Activated T-cell treated with anti-CD3 and anti-CD28 coated beads, Interleukin-2, amount 50 U/mL, for 48 hours (primary cell): ENCODE measurements around the gene PTPN18.

ENCODE experiments used
- DNase-seq, 2 experiments: peaks; one replicate each; pipeline ENCODE4 v3.0.0-alpha.2; 2020

The PTPN18 gene

DNA sequence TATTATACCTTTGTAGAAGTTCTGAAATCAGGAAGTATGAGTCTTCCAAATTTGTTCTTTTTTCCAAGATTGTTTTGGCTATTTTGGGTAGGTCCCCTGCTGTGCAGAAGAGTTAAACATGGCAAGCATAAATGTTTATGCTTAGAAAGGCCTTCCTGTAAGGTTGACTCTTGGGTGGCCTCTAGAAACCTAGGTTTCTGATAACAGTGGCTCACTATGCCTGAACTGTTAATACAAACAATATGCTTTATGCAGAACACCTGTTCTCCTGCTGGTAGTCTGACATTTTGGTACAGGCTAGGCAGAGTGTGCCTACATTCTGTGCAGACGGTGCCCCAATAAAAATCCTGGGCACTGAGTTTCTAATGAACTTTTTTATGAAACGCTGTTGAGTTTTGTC lies 10.1 kb downstream of the PTPN18 start:
- DNase-seq, result no peak

DNA sequence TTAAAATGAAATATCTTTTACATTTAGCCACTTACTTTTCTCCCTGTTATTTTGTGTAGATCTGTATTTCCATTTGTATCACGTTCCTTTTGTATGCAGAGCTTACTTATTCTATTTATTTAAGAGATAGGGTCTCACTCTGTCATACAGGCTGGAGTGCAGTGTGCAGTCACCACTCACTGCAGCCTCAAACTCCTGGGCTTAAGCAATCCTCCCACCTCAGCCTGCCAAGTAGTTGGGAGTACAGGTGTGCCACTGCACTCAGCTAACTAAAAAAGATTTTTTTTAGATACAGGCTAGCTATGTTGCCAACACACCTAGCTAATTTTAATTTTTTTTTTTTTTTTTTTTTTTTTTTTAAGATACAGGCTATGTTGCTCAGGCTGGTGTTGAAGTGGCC lies 10.9 kb downstream of the PTPN18 start:
- no peak for DNase-seq

DNA sequence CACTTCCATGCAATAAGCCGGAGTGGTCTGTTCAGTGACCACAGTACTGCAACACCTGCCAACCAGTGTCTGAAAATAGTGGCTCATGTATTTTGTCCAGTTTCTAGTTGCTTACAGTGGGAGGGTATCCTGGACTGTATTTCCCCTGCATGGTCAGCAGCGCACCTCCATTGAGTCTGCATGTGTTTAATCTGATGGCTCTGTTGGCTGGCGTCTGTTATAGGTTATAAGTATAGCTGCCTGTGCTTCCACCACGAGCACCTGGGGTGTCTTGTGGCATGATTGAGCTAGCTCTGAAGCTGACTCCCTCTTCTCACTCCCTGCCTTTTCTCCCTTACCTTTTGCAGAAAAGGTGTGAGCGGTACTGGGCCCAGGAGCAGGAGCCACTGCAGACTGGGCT lies 12.9 kb downstream of the PTPN18 start:
- DNase-seq, result no peak

DNA sequence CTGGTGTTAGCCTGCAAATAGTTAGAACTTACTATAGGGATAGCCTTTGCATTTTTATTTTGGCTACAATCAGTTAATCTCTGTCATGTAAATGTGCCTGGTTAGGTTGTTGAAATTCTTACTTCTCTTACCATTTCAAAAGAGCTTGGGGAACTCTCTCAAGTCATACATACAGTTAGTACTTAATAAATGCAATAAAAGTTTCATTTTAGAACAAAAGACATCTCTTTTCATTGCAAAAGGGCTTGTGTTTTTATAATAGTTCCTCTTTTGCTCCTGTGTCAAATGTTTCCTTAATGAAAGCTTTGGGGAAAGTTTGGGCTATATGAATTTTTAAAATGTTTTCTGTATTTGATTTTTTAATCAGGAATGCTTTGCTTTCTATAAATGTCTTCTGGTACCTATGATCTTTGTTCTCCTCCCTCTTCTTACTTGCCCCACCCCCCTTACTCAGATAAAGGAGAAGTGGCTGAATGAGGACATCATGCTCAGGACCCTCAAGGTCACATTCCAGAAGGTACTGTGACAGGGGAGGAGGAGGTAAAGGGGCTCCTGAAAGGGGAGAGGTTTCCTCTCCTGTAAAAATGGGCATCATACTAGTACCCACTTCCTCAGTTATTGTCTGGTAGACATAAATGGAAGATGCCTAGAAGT lies 13.6 kb downstream of the PTPN18 start:
- no peak for DNase-seq

DNA sequence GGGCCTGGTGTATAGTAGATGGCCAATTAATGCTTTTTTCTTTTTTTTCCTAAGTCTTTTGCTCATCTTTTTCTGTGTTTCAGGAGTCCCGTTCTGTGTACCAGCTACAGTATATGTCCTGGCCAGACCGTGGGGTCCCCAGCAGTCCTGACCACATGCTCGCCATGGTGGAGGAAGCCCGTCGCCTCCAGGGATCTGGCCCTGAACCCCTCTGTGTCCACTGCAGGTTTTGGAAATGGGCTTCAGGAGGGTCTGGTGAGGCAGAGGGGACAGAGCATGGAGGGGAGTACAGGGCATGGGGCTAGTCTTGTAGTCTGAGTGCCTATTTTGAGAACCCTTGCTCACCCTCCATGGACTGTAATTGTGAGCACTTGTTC lies 14.1 kb downstream of the PTPN18 start:
- DNase-seq, result no peak

DNA sequence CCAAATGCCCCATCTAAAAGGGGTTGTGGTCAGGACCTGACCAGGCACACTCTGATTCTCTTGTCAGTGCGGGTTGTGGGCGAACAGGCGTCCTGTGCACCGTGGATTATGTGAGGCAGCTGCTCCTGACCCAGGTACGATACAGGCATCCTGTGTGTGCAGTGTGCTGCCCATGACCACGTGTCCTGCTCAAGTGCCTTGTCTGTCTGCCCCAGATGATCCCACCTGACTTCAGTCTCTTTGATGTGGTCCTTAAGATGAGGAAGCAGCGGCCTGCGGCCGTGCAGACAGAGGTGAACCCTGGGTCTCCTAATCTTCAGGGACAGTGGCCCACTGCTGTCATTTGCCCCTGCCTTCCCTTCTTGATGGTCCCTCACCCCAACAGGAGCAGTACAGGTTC lies 14.6 kb downstream of the PTPN18 start:
- DNase-seq, result peak; percentile 51 to 60

DNA sequence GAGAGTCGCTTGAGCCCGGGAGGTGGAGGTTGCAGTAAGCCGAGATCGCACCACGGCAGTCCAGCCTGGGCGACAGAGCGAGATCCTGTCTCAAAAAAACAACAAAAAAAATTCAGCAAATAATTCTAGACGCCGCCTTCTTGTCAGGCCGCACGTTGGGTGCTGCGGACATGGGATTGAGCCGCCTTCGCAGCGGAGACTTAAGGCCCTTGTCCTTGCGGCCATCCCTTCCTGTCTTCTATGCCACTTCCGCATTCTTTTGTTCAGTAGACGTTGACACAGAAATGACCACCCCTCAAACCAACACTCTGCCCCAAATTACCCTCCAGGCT lies 15.8 kb downstream of the PTPN18 start:
- no peak for DNase-seq

DNA sequence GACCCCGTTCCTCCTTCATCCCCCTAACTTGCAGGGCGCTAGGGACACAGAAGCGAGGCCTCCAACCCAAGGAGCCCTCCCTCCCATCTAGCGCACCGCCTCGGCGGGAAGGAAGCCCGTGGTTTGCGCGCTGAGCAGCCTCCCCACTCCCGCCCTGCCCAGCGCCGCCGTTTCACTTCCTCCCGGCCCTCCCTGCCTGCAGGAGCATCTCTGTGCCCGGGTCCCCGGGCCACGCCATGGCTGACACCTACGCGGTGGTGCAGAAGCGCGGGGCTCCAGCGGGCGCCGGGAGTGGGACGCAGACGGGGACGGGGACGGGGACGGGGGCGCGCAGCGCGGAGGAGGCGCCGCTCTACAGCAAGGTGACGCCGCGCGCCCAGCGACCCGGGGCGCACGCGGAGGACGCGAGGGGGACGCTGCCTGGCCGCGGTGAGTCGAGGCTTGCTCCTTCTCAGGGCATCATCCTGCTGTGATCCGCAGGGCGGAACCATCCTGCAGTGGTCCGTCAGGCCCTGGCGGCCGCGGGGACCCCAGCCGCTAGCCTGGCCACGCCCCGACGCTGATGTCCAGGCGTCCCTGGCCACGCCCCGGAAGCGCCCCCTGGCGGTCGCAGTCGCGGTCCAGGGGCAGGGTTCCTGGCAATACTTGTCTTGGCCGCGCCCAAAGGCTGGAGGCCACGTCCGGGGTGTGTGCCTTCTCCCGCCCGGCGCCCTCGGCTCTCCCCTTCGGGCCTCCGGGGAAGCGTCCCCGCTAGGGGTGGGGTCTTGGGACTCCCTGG lies 16.4 kb downstream of the PTPN18 start:
- peak; percentile 87 to 89 for DNase-seq

DNA sequence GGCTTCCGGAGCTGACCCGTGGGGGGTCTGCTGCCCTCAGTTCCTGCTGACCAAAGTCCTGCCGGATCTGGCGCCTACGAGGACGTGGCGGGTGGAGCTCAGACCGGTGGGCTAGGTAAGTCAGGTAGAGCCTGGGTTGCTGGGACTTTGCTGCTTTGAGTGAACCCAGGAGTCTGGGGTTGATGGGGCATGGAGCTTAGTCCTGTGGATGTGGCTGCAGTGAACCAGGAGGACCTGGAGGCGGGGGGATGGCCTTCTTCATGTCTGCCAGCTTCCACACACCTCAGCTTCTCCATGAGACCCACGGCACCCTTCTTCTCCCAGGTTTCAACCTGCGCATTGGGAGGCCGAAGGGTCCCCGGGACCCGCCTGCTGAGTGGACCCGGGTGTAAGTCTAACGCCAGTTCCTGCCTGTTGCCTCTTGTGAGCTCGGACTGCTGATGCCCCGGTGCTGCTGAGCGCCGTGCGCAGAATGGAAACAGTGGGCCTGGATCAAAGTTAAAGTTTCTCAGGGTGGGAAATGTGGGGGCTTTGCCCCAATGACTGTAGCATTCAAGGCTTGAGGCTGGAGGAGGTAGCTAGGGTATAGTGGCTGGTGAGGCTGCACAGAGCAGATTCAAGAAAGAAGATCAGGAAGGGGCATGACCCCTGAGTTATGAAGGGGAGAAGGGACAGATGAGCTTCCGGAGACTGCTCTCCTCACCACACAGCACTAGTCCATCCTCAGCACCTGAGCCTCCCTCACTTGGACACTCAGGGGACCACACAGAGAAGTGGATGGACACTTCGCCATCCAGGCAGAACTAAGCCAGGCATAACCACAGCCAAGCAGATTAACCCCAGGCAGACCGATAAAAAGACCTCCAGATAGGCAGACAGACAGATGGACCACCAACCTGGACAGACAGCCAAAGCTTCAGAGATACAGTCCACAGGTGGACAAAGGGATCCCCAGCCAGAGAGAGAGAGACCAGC lies 17.3 kb downstream of the PTPN18 start:
- DNase-seq, result no peak

DNA sequence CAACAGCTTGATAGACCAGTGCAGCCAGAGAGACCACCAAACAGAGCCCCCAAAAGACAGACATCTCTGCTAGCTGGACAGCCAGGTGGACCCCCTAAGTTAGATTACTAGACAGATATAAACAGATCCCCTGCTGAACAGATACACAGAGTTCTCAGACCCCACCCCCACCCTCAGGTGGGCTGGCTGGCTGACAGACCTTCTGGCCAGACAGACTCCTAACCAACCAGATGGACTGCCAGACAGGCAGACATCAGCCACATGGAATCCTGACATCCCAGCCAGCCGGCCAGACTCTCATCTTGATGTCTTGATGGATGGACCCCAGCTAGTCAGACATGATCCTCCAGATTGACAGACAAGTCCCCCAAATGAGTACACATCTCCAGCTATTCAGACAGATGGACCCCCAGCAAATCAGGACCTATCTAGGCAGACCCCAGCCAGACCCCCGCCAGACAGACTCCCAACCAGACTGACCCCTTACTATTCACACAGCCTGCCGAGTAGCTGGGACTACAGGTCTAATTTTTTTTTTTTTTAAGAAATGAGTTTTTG lies 18.0 kb downstream of the PTPN18 start:
- no peak for DNase-seq

DNA sequence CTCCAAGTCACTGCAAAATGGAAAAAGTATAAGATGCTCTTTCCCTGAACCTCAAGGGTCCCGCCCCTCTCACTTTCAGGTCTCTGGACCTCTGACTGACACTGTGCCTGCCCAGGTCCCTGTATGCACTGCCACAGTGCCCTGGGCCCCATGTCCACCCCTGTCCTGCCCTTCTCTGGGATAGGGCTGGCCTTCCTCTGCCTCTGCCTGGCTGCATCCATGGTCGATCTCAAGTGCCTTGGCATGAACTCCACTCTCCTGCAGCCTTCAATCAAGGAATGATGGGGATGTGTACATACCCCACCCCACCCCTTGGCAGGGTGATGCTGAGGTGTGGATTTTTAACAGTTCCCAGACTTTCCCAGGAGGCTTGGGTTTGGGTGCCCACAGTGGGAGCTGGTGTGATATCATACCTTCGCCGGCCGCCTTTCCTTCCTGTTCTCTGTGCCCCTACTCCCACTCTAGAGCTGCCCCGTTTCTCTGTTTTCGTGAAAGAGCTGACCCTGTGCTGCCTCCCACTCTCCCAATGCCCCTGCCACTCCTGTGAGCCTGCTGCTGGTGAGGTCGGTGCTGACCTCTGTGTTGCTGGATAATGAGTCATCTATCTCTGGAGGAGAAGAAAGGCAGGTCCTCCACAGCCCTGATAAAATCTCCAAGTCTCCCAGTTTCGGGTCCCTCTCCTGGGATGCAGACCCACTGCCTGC lies 18.9 kb downstream of the PTPN18 start:
- DNase-seq, result no peak

DNA sequence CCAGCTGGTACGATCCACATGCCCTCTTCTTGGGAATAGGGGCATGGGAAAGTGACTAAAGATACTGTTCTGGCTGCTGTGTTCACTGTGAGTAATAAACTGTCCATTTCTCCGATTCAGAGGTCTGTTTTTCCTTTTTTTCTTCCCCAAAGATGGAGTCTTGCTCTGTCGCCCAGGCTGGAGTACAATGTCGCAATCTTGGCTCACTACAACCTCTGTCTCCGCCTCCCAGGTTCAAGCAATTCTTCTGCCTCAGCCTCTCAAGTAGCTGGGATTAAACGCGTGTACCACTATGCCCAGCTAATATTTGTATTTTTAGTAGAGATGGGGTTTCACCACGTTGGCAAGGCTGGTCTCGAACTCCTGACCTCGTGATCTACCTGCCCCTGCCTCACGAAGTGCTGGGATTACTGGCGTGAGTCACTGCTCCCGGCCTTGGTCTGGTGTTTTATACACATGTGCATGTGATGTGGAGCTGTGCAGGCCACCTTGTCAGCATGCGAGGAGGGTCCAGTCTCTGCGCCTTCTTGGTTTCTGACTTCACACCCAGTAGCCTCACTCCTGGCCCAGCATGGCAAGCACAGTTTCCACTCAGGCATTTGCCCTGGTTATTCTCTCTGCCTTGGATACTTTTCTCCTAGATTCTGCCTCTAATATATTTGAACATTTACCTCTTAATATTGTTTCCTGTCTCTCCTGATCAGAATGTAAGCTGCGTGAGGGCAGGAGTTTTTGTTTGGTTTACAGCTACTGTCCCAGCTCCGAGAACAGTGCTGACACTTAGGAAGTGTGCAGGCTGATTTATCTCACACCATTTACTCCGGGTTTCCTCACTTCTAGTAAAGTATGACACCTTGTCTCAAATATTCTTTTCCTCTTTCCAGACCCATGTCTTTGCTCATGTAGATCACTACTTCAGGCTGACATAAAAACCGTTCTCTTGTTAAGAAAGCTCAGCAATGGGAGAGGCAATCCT lies 19.7 kb downstream of the PTPN18 start:
- no peak for DNase-seq

DNA sequence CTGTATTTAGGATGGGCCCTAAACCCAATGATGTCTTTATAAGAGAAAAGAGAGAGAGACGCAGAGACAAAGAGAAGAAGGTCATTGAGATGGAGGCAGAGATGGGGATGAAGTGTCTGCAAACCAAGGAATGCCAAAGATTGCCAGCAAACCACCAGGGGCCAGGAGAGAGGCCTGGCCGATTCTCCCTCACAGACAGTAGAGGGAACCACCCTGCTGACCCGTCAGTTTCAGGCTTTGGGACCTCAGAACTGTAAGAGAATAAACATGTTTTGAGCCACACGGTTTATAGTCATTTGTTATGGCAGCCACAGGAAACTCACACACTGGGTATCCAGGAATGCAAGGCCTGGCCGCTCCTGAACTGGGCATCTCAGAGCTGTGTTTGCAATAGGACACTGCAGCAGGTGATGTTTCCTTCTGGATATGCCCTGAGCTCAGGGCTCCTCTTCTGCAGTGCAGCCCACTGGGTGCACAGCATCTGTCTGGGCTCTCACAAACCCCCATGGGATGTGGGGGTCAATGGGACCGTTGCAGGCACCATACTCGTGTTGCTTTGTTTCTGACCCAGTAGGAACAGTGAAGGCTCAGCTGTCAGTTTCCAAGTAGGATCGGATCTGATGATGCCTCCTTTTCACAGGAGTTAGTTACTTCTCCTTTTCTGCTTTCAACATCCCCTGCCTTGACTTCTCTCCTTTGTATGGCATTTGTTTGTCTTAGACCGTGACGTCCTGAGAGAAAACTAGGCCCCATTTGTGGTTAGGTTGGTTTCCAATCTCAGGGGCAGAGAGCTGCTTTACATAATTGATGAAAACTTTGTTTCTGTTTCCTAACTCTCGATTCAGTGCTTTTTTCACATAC lies 20.8 kb downstream of the PTPN18 start:
- DNase-seq, result no peak

DNA sequence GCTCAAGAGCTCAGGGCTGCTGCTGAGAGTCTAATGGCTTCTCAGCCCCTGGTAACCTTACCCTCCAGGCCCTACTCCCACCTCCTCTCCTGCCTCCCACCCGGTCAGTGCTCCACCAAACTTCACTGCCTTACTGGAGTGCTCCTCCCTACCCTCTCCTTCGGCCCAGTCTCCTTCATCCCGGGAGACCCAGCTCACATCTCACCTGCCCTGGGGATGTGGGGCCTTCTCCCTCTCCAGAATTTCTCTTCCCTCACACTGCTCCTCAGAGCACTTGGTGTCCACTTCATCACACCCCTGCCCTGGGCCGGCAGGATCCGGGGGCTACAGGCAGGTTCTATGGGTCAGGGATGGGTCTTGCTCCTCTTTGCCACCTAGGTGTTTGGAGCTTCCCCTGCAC lies 21.6 kb downstream of the PTPN18 start:
- no peak for DNase-seq

DNA sequence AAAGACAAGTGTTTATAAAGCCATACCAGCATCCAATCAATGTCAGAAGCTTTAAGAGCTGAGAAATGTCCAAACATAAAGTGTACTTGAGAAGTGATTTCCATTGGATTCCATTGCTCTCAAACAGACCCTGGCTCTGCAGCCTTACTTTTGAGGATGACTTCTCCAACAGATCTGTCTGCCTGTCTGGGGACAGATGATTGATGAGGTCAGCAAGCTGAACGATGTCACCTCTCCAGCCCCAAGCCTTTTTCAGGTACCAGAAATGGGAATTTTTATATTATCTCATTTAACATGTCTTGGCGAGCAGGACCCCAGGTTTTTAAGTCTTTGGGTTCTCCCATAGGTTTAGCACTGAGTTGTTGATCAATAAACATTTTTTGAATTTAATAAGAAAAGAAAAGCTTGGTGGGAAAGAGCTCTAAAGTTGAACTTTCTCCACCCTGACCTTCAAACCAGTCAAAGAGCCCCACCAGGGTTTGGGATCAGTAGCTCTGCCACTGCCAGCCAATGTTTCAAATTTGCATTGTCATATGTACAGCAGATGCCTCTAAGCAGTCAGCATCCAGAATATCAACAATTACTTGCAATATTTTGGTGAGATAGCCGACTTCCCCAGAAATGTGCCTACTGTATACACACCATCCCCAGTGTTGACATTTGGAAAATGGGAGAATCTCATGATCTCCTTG lies 22.5 kb downstream of the PTPN18 start:
- DNase-seq, result no peak

DNA sequence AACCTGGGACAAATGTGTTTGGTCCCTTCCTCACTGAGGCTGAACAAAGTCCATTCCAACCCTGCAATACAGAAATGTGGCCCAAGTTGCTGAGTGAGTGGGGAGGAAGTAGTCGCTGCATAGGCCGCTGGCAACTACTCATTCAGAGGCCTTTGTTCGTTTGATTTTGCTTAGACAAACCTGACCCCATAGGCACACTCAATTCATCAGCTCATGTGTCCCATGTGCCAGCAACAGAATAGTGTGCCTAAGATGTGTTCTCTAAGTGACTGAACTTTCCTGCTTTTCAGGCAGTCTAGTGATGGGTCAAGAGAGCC lies 23.0 kb downstream of the PTPN18 start:
- no peak for DNase-seq

DNA sequence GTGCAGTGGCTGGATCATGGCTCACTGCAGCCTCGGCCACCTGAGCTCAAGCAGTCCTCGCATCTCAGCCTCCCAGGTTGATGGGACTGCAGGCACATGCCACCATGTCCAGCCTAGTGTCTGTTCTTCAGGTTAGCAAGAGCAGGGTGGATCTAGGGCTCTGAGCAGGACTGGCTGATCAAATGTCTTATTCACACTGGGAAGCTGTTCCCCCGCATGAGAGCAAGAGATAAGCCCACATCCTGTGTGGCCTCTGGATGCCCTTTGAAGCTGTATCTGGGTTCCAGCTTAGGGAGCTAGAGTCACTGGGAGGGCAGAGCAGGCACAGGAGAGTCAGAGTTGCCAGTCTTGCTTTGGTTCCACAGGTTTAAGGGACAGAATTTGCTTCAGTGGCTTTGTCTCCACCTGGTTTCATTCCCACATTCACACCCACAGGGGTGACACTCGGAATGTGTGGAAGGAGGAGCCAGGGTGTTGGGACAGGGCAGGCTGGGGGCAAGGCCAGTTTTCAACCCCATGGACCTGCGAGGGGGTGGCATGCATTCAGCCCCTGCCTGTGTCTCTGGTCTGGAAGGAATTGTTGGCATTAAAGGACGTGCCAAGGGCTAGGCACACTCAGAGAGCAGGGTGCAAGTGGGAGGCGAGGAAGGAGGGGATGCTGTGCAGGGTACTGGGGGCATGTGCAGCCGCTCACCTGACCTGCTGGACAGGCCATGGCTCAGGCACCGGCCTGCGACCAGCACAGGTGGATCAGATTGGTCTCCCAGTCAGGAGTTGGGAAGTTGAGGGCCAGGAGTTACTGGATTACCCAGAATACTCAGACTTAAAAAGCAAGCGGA lies 24.5 kb downstream of the PTPN18 start:
- DNase-seq, result peak in 1 of 2 experiments; percentile 41

DNA sequence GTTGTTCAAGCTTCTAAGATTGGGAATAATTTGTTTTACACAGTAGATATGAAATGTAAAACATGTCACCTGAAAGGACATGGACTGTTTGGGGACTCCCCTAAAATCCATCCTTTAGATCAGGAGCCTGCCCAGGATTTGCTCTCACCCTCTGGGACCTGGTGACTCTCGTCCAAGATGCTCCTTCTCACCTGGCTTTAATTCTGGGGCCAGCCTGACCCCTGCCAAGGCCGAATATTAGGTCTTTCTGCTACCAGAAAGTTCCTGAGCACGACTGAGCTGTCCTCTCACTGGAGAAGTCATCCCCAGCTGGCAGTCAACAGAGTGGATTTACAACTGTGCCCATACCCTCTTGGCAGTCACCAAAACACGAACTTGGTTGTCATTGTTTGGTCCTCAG lies 25.3 kb downstream of the PTPN18 start:
- DNase-seq, result no peak

DNA sequence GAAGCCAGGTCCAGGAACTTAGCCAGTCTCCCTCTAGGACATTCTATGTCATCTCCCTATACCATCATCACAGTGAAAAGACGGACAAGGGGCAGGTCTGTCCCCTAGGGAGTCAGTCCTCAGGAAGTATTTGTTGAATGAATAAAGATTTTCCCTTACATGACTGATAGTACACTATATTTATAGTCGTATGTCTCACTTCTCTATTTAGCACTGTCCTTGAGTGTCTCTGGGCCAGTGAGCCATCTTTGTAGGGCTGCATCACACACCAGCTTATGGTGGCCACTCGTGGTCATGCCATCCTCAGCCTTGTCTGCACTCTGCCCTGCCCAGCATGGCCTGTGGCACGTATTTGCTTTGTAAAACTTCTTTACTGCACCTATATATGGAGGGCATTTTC lies 25.8 kb downstream of the PTPN18 start:
- DNase-seq, result no peak
